Measurements from ENCODE around the gene AMBRA1.

DNA sequence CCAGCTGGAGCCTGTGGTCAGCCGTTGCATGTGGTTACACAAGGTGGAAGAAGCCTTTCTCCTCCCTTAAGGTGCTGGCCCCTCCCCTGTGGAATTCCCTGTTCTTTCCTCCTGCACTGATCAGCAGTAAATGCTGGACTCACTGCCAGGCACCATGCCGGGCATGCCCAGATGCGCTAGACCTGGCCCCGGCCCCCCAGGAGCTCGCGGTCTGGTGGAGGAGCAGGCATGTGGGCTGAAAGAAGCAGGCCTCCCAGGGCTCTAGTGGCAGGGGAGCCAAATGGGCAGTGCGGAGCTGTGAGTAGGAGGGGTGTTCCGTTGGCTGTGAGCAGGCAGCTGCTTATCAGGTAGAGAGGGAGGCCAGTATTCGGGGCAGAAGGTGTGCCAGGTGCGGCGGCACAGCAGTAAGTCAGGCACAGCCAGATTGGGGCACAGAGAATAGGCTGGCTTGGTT is 236.3 kb downstream of the AMBRA1 start:
- TF ChIP-seq POLR2AphosphoS5 (IDR thresholded peaks at IDR 0.05; ENCODE audit: low read depth) (peak; percentile 66), CTCF (IDR thresholded peaks at IDR 0.05; ENCODE audit: insufficient read depth, low read length) (no peak)
